ENCODE measurements around the gene NMD3.
A peak's percentile ranks its signal among the peaks of the same experiment; 100 is the strongest.
"Not testable (repeated sequence)": the region's sequence is repeated elsewhere in the genome, so short reads cannot be mapped to it uniquely, and the experiment has no call there.

The NMD3 gene

GRCh38 chr3:161220850-161221753 lies at the start of gene NMD3:
TSS of gene NMD3 (plus strand) at chr3:161221311. CDS start at chr3:161222014, 703 bp downstream.
- peak; percentile 57 for DNase-seq (ENCODE audit: low read depth)

- DNase-seq (ENCODE audit: low read depth) = no peak
These were observed 49.2 kb upstream of the NMD3 start for GRCh38 chr3:161171639-161172552.

GRCh38 chr3:161175506-161175905 lies 45.6 kb upstream of the NMD3 start:
- no peak for DNase-seq (ENCODE audit: low read depth)

GRCh38 chr3:161177991-161178390 lies 43.1 kb upstream of the NMD3 start:
- DNase-seq (ENCODE audit: low read depth) = no peak

- not testable (repeated sequence) for DNase-seq (ENCODE audit: low read depth)
These were observed 39.7 kb upstream of the NMD3 start for GRCh38 chr3:161181371-161181770.

- no peak for DNase-seq (ENCODE audit: low read depth)
These were observed 34.1 kb upstream of the NMD3 start for GRCh38 chr3:161187046-161187445.

- DNase-seq (ENCODE audit: low read depth) = no peak
These were observed 23.0 kb upstream of the NMD3 start for GRCh38 chr3:161197855-161198850.

GRCh38 chr3:161199926-161200325 lies 21.2 kb upstream of the NMD3 start:
- DNase-seq (ENCODE audit: low read depth) = no peak

GRCh38 chr3:161203485-161204098 lies 17.5 kb upstream of the NMD3 start:
- DNase-seq (ENCODE audit: low read depth) = no peak

GRCh38 chr3:161208931-161209330 lies 12.2 kb upstream of the NMD3 start:
- no peak for DNase-seq (ENCODE audit: low read depth)

- no peak for DNase-seq (ENCODE audit: low read depth)
These were observed 8.8 kb upstream of the NMD3 start for GRCh38 chr3:161212171-161212771.

- no peak for DNase-seq (ENCODE audit: low read depth)
These were observed 8.2 kb upstream of the NMD3 start for GRCh38 chr3:161212906-161213305.

GRCh38 chr3:161213644-161214043 lies 7.5 kb upstream of the NMD3 start:
- DNase-seq (ENCODE audit: low read depth) = no peak

- no peak for DNase-seq (ENCODE audit: low read depth)
These were observed 5.9 kb upstream of the NMD3 start for GRCh38 chr3:161215185-161215584.

GRCh38 chr3:161217496-161217895 lies 3.6 kb upstream of the NMD3 start:
- DNase-seq (ENCODE audit: low read depth) = no peak

- no peak for DNase-seq (ENCODE audit: low read depth)
These were observed 1.6 kb upstream of the NMD3 start for GRCh38 chr3:161219495-161219894.

GRCh38 chr3:161221806-161222600 lies 892 bp downstream of the NMD3 start:
- DNase-seq (ENCODE audit: low read depth) = peak; percentile 20

GRCh38 chr3:161222662-161223061 lies 1.6 kb downstream of the NMD3 start:
- DNase-seq (ENCODE audit: low read depth) = no peak

GRCh38 chr3:161224786-161225185 lies 3.7 kb downstream of the NMD3 start:
- DNase-seq (ENCODE audit: low read depth) = no peak
